OCI-M2 (cell line): Measurements from ENCODE around the gene SLC51A.
"Not testable (repeated sequence)": the region's sequence is repeated elsewhere in the genome, so short reads cannot be mapped to it uniquely, and the experiment has no call there.

Experiments
- DNase-seq: peaks from one replicate; lab custom pipeline; 2025; ENCODE audit not compliant: unreplicated experiment; lab: John Stamatoyannopoulos, UW

The SLC51A gene

GRCh38 chr3:196216089-196216564 lies at the start of gene SLC51A:
SLC51A (plus strand) TSS chr3:196216534; CDS start chr3:196216713, 179 bp downstream.
- DNase-seq = no peak

DNA sequence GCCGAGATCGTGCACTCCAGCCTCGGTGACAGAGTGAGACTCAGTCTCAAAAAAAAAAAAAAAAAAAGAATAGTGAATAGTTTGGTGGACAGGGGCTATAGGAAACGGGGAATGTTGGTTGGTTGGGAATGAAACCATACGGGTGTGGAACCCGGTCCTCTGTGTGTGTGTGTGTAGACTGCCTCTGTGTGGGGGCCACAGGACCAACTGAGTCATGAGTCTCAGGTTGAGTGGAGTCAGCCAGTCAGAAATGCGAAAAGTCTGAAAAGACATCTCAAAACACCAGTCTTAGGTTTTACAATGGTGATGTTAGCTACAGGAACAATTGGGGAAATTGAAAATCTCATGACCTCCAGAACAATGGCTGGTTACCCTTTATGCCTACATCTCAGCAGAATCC lies 49.6 kb upstream of the SLC51A start:
- no peak for DNase-seq

GRCh38 chr3:196168808-196169391 lies 47.4 kb upstream of the SLC51A start:
- DNase-seq = no peak

DNA sequence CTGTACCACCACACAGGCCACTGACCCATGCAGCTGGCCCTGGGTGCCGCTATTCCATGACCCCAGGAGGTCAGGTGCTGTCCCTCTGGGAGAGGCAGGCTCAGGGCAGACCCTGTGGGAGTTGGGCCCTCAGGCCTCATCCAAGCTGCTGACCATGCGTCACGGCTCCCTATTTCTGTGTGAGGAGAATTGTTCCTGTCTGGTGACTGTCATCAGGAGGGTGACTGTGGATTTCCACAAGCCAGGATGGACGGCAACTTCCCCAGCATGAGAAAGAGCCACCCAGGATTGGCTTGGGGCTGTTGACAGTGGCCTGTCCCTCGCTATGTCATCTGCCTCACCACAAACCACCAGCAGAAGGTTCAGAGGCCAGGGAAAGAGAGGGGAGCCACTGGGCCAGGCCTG lies 46.5 kb upstream of the SLC51A start:
- no peak for DNase-seq

- not testable (repeated sequence) for DNase-seq
These were observed 46.0 kb upstream of the SLC51A start for GRCh38 chr3:196170296-196170695.

DNA sequence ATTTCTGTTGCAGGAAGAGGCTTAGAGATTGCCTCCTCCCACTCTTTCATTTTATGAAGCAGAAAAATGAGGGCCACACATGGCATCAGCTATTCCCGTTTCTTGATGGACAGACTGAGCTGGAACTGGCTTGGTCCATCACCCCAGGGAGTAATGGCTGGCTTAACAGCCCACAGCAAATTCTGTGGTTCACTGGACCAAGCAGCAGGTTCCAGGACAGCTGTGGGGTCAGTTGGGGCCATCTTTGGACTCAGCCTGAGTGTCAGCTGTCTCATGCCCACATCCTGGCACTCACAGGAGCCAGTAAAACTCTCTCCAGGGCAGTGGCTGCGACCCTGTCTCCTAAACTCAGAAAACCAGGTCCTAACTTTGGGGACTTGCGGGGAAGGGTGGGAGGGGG lies 41.7 kb upstream of the SLC51A start:
- DNase-seq = no peak

DNA sequence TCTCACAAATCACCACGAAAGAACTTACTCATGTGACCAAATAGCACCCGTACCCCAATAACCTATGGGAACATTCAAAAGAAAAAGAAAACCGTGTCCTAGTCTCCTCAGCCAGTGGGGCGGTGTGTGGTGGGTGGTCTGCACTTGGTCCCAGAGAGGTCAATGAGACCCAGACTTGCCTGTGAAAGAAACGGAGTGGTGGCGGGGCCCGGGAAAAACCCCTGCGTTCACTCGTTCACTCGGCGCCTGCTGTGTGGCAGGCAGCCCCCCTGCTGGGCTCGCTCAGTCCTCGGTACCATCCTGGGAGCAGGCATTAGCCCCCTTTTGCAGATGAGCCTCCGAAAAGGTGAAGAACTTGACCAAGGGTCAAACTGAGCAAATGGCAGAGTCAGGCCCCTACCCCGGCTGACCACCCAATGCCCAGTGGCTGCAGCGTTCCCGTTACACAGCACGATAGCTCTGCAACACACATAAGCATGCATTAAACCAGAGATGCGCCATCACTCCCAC lies 41.2 kb upstream of the SLC51A start:
- DNase-seq = no peak

GRCh38 chr3:196175722-196176121 lies 40.6 kb upstream of the SLC51A start:
- DNase-seq = no peak

DNA sequence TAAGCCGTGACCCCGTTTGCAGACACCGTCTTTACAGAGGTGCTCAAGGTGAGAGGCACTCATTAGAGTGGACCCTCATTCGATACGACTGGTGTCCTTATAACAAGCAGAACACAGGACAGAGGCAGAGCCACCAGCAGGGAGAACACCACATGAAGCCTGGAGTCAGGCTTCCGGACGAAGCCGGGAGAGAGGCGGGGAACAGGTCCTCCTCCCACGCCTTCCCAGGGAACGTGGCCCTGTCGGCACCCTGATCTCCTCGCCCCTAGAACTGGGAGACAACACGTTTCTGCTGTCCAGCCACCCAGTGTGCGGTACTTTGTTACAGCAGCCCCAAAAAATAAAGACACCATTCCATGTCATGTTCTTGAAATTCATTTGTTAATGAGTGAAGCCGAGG lies 38.8 kb upstream of the SLC51A start:
- no peak for DNase-seq

DNA sequence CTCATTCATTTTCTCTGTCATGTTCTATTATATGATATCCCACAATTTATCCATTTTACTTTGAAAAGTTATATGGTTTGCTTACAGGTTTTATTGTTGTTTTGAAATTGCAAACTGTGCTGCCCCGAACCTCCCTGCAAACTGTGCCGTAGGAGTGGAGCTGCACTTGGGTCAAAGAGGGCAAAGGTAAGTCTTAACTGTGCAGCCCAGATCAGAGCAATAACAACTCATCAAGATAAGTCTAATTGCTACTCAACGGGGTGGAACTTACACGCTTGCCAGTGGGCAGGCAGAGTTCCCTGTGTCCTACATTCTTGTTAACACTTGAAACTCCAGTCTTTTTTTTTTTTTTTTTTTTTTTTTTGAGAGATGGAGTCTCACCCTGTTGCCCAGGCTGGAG lies 38.4 kb upstream of the SLC51A start:
- no peak for DNase-seq

GRCh38 chr3:196178993-196179379 lies 37.3 kb upstream of the SLC51A start:
- no peak for DNase-seq

GRCh38 chr3:196179380-196180308 lies 36.7 kb upstream of the SLC51A start:
- DNase-seq = no peak

DNA sequence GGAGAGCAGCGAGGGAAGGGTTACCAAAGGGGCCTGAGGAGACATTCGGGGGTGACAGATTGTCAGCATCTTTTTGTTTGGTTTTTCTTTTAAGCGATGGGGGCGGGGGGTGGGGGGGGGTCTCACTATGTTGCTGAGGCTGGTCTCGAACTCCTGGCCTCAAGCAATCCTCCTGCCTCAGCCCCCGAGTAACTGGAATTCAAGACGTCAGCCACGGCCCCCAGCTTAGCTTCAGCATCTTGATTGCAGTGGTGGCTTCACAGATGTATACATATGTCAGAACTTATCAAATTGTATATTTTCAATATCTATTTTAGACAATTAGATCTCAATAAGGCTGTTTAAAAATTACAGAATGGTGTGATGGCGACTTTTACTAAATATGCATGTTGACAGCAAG lies 36.0 kb upstream of the SLC51A start:
- no peak for DNase-seq

- no peak for DNase-seq
These were observed 35.2 kb upstream of the SLC51A start for GRCh38 chr3:196181127-196181546.

GRCh38 chr3:196184169-196184432 lies 32.2 kb upstream of the SLC51A start:
- DNase-seq = not testable (repeated sequence)

DNA sequence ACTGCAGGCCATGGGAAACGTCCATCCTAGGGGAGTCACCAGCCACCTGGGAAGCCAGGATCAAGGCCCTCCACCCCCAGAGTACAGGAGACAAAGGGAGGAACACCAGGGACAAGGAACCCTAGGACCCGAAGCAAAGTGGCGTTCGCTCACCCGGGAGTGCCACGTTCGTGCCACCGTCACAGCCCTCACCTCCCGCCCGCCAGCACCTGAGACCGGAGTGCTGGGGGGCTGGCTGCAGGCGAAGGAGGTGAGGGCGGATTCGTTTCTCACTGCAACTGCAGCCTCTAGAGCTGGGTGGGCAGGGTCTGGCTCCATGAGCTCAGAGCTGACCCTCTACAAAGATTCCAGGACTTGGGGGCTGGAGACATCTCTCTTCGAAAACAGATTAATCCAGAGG lies 31.5 kb upstream of the SLC51A start:
- DNase-seq = no peak

DNA sequence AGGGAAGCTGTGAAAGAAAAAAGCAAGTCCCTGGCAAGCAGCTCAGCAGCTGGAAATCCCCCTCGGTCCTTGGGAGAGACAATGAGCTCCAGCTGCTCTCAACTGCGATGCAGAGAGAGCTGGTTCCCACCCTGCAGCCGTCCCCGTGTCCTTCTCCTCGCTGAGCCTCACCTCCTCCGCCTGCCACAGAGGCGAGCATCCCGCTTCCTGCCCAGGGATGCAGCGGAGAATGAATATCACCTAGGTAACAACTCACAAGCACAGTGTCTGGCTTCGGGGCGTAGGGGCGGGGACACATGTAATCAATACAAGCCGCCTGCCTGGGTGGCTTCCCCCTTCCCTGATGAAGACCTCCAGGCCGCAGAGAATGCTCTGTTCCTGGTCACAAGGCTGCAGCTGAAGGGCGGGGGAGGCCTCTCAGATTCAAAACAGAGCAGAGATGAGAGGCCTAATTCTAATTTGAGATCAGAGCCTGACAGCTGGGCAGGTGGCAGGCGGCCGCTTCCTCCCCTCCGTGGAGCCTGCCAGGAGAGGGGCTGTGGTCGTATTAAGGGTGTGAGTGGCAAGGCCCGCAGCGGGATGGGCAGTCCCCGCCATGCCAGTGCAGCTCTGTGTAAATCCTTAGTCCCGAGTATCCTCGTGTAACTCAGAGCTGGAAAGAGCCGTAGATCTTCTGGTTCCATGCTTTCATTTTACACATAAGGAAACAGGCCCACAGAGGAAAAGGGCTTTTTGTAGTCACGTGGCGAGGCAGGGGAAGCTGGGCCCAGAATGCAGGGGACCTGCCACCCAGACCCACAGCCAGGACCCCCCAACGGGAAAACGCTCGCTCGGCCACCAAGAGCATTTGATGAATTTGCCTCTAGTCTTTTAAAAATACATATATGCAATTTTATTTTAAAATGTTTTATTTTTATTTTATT lies 29.4 kb upstream of the SLC51A start:
- DNase-seq = no peak

- no peak for DNase-seq
These were observed 26.6 kb upstream of the SLC51A start for GRCh38 chr3:196189566-196190347.

DNA sequence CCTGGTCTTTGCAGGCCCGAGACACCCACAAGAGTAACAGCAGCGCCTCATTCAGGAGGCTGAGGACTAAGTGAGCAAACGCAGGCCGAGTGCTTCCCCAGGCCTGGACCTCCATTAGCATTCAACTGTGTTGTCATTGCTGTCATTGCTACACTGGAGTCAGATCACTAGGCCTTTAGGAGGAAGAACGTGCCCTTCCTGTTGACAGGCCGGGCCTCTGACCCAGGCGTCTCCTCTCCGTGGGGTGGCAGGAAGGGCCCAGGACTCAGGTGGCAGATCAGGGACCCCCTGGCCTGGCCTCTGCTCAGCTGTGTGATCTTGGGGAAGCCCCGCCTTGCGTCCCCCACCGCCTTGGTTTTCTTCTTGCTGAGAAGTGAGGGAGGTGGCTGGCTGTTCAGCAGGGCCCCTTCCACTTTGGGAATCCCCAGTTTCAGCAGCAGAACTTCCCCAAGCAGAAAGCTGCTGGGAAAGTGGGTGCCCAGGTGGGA lies 24.3 kb upstream of the SLC51A start:
- no peak for DNase-seq

GRCh38 chr3:196192524-196193051 lies 23.7 kb upstream of the SLC51A start:
- no peak for DNase-seq
